ENCODE data around the gene ADAMTS10. TPM values are rescaled to one million over a fixed set of nuclear protein-coding genes. Genes with fewer than 3 reads are reported as not detected.

ADAMTS10 gene
- total and polyA plus RNA-seq, 2 of the 8 experiments (the other 6 are each of a cell fraction or from before 2014, with no cell fraction given), result 6.9 to 17.4 TPM

GRCh38 chr19:8642561-8642960, 32.0 kb upstream of the ADAMTS10 start (continued):
- TF ChIP-seq CHD7 (IDR thresholded peaks at IDR 0.05; ENCODE audit: insufficient replicate concordance, low read length), result no peak
- no peak for TF ChIP-seq KDM1A (IDR thresholded peaks at IDR 0.05; ENCODE audit: borderline replicate concordance, low read length)
- no peak for TF ChIP-seq TCF12 (IDR thresholded peaks at IDR 0.05; ENCODE audit: low read depth, low read length)
- TF ChIP-seq HDAC6 (IDR thresholded peaks at IDR 0.05; ENCODE audit: low read depth, low read length), result no peak
- TF ChIP-seq POLR2AphosphoS5 (IDR thresholded peaks at IDR 0.05; ENCODE audit: low read depth, low read length), result no peak
- no peak for TF ChIP-seq CTCF (IDR thresholded peaks at IDR 0.05; ENCODE audit: control extremely low read depth in 1 of 3, insufficient read depth in 1 of 3, low read depth in 1 of 3, low read length in 3 of 3)
- no peak for TF ChIP-seq RBBP5 (IDR thresholded peaks at IDR 0.05; ENCODE audit: borderline replicate concordance, low read depth, low read length)
